Measurements from ENCODE around the gene BAX. TPM values are rescaled to one million over a fixed set of nuclear protein-coding genes. Genes with fewer than 3 reads are reported as not detected.
"Not testable (repeated sequence)": the region's sequence is repeated elsewhere in the genome, so short reads cannot be mapped to it uniquely, and the experiment has no call there.

Gene BAX
- polyA plus RNA-seq, 2 of the 4 experiments (the other 2 are of a cell fraction) = 134 to 299 TPM

DNA sequence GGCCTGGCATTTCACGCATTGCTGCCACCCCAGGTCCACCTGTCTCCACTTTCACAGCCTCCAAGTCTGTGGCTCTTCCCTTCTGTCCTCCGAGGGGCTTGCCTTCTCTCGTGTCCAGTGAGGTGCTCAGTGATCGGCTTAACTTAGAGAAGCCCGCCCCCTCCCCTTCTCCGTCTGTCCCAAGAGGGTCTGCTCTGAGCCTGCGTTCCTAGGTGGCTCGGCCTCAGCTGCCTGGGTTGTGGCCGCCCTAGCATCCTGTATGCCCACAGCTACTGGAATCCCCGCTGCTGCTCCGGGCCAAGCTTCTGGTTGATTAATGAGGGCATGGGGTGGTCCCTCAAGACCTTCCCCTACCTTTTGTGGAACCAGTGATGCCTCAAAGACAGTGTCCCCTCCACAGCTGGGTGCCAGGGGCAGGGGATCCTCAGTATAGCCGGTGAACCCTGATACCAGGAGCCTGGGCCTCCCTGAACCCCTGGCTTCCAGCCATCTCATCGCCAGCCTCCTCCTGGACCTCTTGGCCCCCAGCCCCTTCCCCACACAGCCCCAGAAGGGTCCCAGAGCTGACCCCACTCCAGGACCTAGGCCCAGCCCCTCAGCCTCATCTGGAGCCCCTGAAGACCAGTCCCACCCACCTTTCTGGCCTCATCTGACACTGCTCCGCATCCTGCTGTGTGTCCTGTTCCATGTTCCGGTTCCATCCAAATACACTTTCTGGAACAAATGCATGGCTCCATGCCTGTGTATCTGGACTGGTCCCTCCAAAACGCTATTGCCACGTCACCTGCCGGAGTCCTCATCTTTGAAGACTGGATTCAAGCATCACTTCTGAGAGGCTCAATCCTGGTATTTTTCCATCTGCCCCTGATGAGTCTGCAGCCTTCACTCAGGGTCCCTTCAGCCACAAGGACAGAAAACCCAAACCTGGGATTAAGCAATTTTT is 31.9 kb upstream of the BAX start (continued):
- TF ChIP-seq, protein P1, sequence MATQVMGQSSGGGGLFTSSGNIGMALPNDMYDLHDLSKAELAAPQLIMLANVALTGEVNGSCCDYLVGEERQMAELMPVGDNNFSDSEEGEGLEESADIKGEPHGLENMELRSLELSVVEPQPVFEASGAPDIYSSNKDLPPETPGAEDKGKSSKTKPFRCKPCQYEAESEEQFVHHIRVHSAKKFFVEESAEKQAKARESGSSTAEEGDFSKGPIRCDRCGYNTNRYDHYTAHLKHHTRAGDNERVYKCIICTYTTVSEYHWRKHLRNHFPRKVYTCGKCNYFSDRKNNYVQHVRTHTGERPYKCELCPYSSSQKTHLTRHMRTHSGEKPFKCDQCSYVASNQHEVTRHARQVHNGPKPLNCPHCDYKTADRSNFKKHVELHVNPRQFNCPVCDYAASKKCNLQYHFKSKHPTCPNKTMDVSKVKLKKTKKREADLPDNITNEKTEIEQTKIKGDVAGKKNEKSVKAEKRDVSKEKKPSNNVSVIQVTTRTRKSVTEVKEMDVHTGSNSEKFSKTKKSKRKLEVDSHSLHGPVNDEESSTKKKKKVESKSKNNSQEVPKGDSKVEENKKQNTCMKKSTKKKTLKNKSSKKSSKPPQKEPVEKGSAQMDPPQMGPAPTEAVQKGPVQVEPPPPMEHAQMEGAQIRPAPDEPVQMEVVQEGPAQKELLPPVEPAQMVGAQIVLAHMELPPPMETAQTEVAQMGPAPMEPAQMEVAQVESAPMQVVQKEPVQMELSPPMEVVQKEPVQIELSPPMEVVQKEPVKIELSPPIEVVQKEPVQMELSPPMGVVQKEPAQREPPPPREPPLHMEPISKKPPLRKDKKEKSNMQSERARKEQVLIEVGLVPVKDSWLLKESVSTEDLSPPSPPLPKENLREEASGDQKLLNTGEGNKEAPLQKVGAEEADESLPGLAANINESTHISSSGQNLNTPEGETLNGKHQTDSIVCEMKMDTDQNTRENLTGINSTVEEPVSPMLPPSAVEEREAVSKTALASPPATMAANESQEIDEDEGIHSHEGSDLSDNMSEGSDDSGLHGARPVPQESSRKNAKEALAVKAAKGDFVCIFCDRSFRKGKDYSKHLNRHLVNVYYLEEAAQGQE (IDR thresholded peaks at IDR 0.05) = no peak
- TF ChIP-seq EHF (CRISPR knock-in tag; IDR thresholded peaks at IDR 0.05) (no peak), KDM1A (IDR thresholded peaks at IDR 0.05; ENCODE audit: low read depth) (no peak)

DNA sequence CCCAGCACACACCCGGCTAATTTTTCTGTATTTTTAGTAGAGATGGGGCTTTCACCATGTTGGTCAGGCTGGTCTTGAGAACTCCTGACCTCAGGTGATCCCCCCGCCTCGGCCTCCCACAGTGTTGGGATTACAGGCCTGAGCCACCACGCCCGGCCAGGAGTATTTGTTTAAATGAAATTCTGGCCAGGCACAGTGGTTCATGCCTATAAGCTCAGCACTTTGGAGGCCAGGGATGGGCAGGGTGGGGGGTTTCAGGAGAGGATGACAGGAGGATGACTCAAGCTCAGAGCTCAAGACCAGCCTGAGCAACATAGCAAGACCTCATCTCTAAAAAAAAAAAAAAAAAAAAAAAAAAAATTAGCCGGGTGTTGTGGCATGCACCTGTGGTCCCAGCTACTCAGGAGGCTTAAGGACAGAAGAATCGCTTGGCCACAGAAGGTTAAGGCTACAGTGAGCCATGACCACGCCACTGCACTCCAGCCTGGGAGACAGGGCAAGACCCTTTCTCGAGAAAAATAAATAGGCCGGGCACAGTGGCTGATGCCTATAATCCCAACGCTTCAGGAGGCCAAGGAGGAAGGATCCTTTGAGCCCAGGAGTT is 29.3 kb upstream of the BAX start:
- ATAC-seq = peak; percentile 86 to 88
- H3K4me2 ChIP-seq = peak overlapping the region; percentile 66
- peak overlapping the region; percentile 67 to 85 for H3K27ac ChIP-seq
- peaks cover 41% of the 10 kb centered on the region for H3K4me1 ChIP-seq
- peak in 1 of 2 experiments; percentile 95 for DNase-seq (ENCODE audit: low read depth in 1 of 2, low spot score in 1 of 2)
- FAIRE-seq = no peak
- CTCF ChIA-PET = interaction anchor here (0.8 to 5.9 kb wide), 13 partner anchors 9 to 82 kb away, joined by 3 to 36 read pairs (median 3); no protein-coding TSS in a partner anchor
- 0 out of 2 replicates have a peak, but pooled peaks have one; percentile 29 for TF ChIP-seq HOXB5 (CRISPR knock-in tag; IDR thresholded peaks at IDR 0.05)
- no peak for TF ChIP-seq MAZ (IDR thresholded peaks at IDR 0.05; ENCODE audit: borderline replicate concordance, low read depth, low read length)
- peak; percentile 20 to 56; a peak in 1 of 5 replicates for TF ChIP-seq EP300 (IDR thresholded peaks at IDR 0.05)
- no peak for TF ChIP-seq FOXS1 (CRISPR knock-in tag; IDR thresholded peaks at IDR 0.05)
- TF ChIP-seq, protein P2, sequence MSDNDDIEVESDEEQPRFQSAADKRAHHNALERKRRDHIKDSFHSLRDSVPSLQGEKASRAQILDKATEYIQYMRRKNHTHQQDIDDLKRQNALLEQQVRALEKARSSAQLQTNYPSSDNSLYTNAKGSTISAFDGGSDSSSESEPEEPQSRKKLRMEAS (IDR thresholded peaks at IDR 0.05) = peak; percentile 52; the same call in 1 of the 2 replicates
- TF ChIP-seq MAFK (IDR thresholded peaks at IDR 0.05; ENCODE audit: partially characterized antibody) = no peak
- TF ChIP-seq FOSL2 (IDR thresholded peaks at IDR 0.05) = peak; percentile 84
- TF ChIP-seq FOSL2 (CRISPR knock-in tag; IDR thresholded peaks at IDR 0.05) = peak; percentile 76
- TF ChIP-seq RAD21 (conservative IDR thresholded peaks at IDR 0.05 in 1 of 2, IDR thresholded peaks at IDR 0.05 in 1 of 2) = peak in 1 of 2 experiments; percentile 31; a peak in 3 of 5 replicates
- 0 out of 3 replicates have a peak, but pooled peaks have one; percentile 13 for TF ChIP-seq SMC3 (IDR thresholded peaks at IDR 0.05)
- TF ChIP-seq CEBPB (IDR thresholded peaks at IDR 0.05) = peak in 1 of 2 experiments; percentile 40; a peak in 1 of 4 replicates
- peak; percentile 76 for TF ChIP-seq JUNB (IDR thresholded peaks at IDR 0.05)
- 13% methylated on average over 11 of the region's 11 CpGs for WGBS (ENCODE audit: missing lambda C conversion rate)
- POLR2A ChIA-PET = interaction anchor here (0.7 to 2.9 kb wide), 10 partner anchors 10 to 83 kb away, joined by 3 to 24 read pairs (median 4); partner anchors contain the start of genes BAX, FTL, NUCB1 and PPP1R15A
- H3K9me3 ChIP-seq = no peaks in the 10 kb centered on the region
- no peak overlapping the region for H3K4me3 ChIP-seq

DNA sequence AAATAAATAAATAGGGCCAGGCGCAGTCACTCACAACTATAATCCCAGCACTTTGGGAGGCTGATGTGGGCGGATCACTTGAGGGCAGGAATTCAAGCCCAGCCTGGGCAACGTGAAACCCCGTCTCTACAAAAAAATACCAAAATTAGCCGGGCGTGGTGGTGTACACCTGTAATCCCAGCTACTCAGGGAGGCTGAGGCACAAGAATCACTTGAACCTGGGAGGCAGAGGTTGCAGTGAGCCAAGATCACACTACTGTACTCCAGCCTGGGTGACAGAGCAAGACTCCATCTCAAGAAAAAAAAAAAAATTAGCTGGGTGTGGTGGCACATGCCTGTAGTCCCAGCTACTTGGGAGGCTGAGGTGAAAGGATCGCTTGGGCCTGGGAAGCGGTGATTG is 28.8 kb upstream of the BAX start:
- FAIRE-seq; H3K9me3 ChIP-seq; H3K4me3 ChIP-seq; DNase-seq (ENCODE audit: low read depth in 1 of 2, low spot score in 1 of 2): not testable (repeated sequence)
- H3K4me2 ChIP-seq = peak overlapping the region; percentile 66
- peaks cover 41% of the 10 kb centered on the region for H3K4me1 ChIP-seq
- ATAC-seq = peak in 1 of 2 experiments; percentile 19; a peak in 3 of 6 replicates
- WGBS (ENCODE audit: missing lambda C conversion rate) = 82% methylated on average over 8 of the region's 8 CpGs
- peak overlapping the region; percentile 67 to 85 for H3K27ac ChIP-seq
- CTCF ChIA-PET = interaction anchor here (0.6 to 5.9 kb wide), 12 partner anchors 10 to 362 kb away, joined by 3 to 36 read pairs (median 3); partner anchors contain the start of gene HSD17B14
- POLR2A ChIA-PET = interaction anchor here (0.7 to 2.9 kb wide), 10 partner anchors 10 to 82 kb away, joined by 3 to 24 read pairs (median 4); partner anchors contain the start of genes BAX, FTL, NUCB1 and PPP1R15A
